Measurements from ENCODE around the gene BMPR1A.

The BMPR1A gene

DNA sequence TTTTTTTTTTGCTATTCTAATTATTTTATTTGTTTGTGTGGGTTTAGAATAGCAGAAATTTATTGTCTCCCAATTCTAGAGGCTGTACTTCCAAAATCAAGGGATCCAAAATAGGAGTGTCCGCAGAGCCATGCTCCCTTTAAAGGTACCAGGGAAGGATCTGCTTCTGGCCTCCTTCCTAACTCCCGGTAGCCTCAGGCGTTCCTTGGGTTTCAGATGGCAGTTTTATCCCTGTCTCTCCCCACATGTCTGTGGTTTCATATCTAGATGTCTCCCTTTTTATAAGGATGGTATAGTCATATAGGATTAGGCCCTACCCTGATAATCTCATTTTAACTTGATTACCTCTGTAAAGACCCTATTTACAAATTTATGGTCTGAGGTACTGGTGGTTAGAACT, 48.4 kb downstream of the BMPR1A start:
- no peak for DNase-seq

DNA sequence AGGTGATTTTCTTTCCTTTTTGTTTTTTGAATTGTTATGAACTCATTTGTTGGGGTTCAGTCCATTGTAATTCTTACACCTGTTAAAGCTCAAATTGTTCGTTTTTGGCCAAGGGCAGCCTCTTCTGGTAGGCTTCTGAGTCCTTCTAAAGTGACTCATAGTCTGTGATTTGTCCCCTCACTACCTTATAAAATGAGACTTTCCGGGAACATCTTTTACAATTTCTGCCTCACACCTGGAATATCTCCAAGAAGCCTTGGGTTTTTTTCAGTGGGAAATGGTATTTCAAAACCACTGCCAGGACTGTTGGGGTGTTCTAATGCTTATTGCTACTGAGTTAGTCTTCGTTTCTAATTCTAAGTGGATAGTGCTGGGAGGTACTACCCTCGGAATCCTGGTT, 56.7 kb downstream of the BMPR1A start:
- no peak for DNase-seq

DNA sequence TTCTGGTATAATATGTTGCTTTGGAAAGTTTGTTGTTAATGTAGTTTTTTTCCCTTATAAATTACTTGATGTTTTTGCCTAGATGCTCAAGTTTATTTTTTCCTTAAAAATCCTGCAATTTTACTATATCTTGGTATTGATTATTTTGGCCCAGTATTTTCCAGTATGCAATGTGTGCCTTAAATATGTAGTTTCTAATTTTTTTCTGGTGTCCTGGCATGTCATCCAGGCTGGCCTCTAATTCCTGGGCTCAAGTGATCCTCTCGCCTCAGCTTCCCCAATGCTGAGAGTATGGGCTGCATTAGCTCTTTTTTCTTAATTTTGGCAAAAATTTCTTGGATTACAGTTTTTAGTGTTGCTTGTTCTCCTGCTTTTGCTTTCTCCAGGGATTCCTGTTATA, 57.6 kb downstream of the BMPR1A start:
- DNase-seq, result no peak

DNA sequence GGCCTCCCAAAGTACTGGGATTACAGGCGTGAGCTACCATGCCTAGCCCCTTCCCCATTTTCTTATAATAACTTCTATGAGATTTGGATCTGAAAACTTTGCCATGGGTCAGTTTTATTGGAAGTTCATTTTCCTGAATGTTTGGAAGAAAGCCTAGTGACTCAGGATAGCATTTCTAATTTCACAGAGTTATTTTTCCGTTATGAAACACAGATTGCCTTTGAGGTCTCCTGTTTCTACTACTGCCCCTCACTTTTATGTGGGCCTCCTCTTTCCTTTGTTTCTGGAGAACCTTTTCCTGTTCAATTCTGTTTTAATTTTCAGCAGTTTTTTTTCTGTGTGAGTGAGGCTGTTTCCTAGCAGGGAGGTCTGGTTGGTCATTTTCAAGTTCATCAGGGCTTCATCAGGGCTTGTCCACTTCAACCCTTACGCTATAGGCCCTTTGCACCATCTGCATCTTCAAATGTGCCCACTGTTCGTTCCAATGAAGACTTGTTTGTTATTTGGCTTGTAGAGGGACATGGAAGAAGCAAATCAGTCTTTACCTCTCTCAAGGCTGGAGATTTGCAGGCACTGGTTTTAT, 58.7 kb downstream of the BMPR1A start:
- DNase-seq, result no peak

DNA sequence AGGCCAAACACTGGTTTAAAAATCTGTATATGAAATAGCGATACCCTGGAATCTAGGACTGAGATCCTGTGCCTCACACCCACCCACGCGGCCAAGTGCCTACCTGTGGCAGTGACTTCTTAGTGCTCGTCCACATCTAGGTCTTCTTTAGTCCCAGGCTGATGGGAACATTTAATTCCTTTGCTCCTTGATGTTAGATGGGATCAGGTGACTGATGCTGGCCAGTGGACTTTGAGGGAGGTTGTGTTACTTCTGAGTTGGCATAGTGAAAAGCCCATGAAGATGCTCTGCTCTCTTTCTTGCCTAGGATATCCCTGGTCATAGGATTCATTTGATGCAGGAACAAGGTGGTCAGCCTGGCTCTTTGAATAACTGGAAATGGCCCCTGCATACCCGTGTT, 59.2 kb downstream of the BMPR1A start:
- no peak for DNase-seq

DNA sequence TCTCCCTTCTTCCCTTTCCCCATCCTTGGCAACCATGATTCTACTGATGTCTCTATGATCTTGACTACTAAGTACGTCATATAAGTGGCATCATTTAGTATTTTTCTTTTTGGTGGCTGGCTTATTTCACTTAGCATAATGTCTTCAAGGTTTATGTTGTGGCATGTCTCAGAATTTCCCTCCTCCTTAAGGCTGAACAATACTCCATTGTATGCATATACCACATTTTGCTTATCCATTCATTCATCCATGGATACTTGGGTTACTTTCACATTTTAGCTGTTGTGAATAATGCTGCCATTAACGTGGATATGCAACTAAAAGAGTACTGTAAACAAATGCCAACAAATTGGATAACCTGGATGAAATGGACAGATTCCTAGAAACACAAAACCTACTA, 60.8 kb downstream of the BMPR1A start:
- DNase-seq, result no peak

DNA sequence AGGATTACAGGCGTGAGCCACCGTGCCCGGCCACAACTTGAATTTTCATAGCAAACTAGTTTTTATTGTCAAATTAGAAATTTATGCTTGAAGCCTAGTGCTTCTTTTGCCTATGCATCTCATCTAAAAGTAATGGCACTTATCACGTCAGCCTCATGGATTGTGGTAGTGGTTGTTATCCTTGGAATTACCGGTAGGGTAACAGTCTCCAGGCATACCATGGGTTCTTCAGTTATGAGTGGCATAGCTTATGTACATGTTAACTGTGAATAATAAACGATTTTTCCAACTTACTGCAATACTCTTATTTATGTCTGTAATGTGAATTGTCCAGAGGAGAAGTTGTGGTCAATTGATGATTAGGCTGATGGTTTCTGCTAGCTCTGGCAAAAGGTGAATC, 63.1 kb downstream of the BMPR1A start:
- DNase-seq, result no peak

DNA sequence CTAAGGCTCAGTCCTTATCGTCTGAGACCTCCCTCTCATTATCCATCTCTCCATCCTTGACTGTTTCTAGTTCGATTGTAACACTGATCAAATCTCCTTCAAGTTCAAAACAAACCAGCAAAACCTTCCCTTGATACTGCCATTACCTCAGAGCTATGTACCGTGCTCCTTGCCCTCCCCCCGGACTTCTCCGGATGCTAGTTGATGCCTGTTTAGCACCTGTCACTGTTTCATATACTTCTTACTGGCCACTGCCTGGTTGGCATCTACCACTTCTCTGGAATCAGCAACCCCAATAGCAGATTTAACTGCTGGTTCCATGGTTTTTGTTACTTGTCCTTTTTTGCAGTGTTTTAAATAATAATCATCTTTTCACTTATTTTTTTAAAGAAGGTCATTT, 64.1 kb downstream of the BMPR1A start:
- DNase-seq, result no peak

DNA sequence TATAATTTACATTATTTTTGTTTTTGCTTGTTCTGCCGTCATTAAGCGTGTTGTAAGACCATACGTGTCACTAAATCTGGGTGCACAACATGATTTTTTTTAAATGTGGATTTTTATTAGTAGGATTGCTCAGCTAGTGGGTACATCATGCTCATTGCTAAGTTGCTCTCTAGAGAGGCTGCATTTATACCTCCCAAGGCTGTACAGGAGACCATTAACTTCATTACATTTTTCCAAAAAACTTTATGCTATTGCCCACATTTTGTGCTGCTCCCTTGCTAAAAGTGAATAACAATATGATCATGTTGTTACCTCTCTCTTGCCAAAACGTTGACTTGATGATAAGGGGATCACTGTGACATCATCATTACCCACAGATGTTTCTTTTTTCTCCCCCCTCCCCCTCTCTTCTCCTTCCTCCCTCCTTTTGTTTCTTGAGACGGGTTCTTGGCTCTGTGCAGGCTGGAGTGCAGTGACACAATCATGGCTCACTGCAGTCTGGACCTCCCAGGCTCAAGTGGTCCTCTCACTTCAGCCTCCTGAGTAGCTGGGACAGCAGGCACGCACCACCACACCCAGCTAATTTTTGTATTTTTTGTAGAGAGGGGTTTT, 65.1 kb downstream of the BMPR1A start:
- no peak for DNase-seq

DNA sequence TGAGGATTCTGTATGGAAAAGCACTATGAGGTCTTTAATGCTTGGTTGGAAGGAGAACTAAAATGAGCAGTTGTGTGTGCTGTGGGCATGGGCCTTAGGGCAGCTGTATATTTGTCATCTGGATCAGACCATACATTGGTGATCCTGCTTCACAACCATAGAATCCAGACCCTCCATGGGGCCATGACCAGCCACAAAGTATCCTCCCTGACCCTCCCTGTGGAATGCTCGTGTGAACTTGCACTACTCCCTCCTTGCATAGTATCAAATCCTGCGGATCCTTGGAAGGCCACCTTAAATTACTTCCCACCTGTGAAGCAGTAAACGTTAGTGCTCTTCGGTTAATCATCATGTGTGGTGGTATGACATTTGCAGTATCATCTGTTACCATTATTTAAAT, 67.1 kb downstream of the BMPR1A start:
- no peak for DNase-seq

DNA sequence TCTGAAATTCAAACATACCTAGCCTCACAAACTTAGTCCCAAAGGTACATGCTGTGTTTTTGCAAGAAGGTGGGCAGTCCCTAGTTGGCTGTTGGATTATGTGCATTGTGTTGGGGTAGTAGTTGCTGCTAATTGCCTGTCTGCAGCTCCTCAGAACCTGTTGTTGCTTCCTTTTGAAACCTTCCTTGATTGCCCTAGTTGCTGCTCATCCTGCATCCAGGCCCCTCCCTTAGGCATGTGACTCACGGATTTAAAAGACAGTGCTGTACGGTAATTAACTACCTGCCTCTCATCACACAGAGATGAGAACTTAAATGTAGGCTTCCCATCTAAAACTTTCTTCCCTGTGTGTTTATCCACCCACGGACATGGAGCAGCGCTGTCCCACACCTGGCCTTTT, 67.7 kb downstream of the BMPR1A start:
- DNase-seq, result no peak

DNA sequence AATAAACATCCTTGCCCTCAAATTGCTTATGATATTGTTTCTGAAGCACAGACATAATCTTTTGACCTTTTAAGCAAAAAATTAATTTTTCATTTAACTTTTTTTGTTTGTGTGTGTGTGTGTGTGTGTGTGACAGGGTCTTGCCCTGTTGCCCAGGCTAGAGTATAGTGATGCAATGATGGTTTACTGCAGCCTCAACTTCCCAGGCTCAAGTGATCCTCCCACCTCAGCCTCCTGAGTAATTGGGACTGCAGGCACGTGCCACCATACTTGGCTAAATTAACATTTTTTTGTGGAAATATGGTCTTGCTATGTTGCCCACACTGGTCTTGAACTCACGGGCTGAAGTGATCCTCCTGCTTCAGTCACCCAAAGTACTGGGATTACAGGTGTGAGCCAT, 68.9 kb downstream of the BMPR1A start:
- DNase-seq, result no peak

DNA sequence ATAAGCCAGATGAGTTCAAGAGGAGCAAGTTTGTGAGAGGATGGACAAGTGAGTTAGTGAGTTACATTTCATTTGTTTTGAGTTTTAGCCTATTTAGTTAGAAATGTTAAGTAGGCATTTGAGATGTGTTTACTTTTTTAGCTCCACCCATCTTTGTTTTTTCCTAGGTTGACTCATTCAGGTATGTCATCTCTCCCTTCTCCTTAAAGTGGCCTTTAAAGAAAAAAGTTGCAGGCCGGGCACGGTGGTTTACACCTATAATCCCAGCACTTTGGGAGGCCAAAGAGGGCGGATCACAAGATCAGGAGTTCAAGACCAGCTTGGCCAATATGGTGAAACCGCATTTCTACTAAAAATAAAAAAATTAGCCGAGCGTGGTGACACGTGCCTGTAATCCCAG, 71.2 kb downstream of the BMPR1A start:
- no peak for DNase-seq

DNA sequence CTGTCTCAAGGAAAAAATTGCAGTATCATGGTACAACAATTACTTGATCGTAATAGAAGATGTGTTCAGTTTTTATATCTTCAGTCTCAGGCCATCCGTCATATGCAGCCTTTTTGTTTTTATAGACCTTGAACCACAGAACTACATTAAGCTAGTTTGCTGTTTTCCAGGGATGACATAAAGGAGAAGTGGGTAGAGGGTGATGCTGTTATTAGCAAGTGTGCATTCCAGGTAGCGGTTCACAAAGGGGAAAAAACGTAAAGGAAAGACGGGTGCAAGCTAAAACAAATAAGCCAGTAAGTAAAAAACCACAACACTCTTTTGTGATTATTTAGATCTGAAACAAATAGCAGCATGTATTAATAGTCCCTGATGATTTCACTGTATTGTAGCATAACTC, 71.7 kb downstream of the BMPR1A start:
- DNase-seq, result no peak

DNA sequence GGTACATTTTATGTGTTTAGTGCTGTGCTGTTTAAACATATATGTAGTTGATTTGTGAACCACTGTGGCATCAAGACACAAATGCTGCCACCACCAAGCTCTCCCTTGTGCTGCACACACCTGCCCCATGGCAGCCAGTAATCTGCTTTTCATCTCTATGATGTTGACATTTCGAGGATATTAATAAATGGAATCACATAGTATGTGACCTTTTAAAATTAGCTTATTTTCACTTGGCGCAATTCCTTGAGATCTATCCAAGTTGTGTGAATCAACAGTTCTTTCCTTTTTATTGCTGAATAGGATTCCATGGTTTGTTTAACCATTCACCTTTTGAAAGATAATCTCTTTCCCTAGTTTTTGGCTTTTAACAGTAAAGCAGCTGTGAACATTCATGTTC, 73.1 kb downstream of the BMPR1A start:
- DNase-seq, result no peak

DNA sequence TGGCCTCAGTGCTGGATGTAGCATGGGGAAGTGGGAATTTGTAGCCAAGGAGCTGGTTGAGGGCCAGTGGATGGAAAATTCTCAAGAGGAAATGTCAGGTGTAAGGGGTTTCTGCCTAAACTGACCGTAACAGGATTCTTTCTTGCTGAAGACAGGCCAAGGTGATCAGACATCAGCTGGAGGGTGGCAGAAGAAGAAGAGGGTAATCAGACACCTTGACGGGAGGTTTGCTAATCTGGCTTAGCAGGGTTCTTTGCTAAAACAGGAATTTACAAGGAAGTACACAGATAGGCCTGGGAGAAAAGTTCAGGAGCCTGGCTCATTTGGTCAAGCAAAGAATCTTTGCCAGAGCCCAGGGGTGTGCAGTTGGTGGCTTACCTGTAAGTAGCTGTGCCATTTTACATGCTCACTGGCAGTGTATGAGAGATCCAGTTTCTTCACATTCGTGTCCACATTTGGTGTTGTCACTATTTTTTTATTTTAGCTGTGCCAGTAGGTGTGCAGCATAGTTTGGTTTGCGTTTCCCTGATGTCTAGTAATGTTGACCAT, 73.7 kb downstream of the BMPR1A start:
- DNase-seq, result no peak

DNA sequence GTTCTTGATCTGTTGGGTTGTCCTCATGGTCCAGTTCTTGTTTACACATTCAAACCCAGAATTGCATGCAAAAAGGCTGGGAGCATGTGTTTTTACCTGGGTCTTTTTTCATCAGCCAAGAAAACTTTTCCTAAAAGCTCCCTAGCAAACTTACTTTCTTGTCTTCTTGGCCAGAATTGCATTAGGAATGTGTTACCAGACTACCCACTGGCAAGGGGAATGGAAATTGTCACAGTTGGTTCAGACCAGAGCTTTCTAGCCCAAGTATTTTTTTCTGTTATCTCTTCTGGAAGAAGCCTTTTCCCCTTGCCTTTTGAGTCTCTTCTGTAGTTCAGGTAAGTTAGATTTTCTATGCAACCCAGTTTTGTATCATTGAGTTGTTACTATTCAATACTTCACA, 77.5 kb downstream of the BMPR1A start:
- no peak for DNase-seq

DNA sequence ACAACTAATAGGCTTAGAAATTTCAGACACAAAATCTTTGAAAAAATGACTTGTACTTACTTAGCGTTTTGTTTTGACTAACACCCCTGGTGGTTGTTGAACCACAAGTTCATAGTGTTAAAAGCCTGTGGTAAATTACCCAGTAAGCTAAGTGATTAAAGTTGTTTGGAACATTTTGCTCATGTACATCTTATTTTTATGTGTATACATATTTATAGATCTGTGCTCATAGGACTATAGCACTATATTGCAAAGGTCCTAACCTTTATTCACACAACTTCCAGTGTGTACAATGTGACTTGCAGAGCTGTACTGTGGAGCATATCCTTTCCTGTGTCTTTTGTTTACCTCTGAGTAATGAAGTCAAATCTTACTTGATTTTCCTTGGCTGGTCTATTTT, 79.6 kb downstream of the BMPR1A start:
- no peak for DNase-seq

DNA sequence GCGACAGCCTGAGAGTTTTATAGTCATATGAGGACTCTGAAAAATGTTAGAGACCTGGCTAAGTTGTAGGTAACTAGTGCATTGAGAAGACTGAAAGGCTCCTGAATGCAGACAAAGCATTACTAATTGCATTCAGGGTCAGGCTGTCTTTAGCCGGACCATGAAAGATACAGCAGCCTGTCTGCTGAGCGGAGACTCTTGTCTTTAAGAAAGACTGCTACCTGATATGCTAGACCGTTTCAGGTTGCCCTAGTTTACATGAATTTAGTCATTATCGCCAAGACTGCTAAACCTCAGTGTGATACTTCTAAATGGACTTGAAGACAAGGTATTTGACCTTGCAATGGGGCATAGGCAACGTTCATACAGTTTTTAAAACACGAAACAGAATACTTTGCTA, 81.2 kb downstream of the BMPR1A start:
- no peak for DNase-seq

DNA sequence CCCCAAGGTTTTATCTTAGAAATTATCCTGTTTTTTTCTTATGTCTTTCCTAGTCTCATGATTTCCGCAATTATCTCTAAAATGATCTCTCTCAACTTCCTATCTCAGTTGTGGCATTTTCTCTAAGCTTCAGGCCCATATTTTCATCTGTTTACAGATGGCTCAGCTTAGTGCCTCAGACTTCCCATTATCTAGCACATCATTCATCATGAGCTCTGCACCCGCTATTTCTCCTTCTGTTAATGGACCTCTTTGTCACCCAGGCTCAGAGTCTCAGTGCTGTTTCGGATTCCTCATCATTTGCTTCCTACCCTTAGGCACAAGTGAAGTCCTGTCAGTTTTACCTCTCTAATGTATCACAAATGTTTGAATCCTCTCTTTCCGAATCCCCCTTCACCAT, 84.1 kb downstream of the BMPR1A start:
- DNase-seq, result no peak

DNA sequence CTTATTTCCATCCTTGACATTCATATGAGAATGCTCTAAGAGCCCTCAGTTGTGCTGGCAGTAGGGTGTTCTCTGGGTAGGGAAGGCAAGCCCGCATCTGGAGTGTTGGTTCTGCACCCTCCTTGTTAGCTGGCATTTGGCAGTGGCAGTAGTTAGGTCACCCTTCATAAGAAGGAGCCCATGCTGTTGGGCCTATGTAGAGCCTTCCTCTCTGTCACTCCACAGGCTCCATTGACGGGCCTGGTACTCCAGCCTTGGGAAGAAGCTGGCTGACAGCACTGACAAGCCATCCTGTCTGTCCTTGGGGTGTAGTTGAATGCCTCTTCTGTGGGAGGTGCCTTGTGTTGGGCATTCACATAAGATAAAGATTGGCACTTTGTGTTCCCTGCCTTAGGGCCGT, 89.7 kb downstream of the BMPR1A start:
- DNase-seq, result no peak

DNA sequence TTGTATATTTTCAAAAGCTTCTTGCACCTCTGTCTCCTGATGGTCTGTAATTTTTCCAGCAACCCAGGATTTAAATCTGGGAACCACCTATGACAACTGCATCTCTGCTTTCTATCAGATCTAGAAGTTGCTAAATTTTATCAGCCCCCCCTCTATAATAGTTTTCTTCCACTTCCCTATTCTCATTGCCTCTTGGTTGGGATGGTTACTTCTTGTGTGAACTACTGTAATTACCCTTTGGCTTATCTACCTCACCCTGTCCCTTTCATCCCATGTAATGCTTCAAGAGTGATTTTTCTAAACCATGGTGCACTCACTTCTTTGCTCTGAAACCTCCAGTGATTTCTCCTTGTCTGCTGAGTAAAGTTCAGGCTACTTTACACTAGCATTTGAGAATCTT, 92.3 kb downstream of the BMPR1A start:
- no peak for DNase-seq

DNA sequence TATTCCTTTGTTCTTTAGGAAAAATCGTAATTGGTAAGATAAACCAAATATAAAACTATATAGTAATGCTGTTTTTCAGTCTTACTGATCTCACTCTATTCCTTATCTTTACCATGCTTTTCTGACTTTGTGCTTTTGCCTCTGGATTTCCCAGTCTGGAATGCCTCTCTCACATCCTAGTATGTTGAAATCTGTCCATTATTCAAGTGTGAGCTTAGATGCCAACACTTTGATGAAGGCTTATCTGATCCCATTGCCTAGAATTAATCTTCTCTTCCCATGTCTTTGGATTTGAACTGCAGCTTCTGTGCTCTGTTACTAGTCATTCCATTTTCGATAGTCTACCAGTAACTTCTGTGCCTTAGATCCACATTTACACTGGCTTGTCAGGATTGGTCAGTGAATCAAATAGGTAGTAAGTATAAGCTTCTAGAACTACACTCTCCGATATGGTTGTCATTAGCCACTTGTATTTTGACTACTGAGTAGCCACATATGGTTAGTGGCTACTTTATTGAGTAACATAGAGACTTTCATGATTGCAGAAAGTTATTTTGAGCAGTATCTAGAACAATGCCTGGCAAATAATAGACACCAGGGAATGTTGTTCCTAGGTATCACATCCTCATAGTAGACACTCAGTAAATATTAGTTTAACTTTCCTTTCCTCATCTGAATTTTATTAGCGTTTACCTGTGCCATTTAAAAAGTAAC, 92.9 kb downstream of the BMPR1A start:
- no peak for DNase-seq

DNA sequence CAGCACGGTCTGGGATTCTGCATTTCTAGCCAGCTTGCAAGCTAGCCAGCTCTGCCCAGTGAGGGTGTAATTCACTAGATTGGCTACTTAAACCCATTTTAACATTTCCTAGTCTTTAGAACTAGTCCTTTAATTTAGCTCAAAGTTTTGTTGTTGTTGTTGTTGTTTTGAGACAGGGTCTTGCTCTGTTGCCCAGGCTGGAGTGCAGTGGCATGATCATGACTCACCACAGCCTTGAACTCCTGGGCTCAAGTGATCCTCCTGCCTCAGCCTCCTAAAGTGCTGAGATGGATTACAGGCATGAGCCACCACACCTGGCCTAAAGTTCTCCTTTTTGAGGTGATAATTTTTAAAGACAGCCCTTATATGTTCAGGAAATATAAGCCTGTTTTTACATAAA, 94.1 kb downstream of the BMPR1A start:
- no peak for DNase-seq

All from central memory CD4-positive, alpha-beta T cell (primary cell).